GM19099 (cell line): ENCODE results near the gene UMPS.

ENCODE experiments used
- POLR2A ChIP-seq: IDR thresholded peaks from 3 replicates; pipeline ENCODE4 v1.6.1; 2011; ENCODE audit warnings: low read depth; ENCODE audit not compliant: insufficient read length; ENCODE audit errors: extremely low read depth

The UMPS gene

DNA sequence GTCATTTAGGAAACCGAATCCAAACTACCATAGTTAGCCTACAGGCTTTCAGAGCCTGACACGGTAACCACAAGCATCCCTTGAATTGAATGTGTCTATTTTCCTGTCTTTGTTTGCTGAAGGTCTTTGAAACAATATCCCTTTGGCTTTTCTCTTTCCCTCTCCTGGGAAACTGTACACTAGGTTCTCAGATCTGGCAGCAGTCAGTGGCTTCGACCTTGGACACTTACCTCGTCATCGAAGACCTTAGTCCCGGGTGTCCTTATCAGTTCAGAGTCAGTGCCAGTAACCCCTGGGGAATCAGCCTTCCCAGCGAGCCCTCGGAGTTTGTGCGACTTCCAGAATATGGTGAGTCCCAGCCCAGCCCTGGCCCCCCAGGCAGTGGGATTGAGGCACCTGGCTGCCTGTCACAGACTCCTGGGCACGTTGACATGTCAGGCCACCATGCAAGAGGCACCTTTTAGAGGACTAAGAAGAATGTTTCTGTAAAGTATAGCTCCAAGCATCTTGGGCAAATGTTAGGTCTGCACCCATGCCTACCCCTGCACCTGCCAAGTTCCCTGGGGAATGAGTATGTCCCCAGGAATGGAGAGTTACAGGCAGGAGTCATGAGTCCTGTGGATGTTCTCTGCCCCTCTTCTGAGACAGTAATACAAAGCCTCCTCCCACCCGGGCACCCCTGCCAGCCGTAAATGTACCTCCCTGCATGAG is 30.4 kb upstream of the UMPS start:
- TF ChIP-seq POLR2A = no peak

DNA sequence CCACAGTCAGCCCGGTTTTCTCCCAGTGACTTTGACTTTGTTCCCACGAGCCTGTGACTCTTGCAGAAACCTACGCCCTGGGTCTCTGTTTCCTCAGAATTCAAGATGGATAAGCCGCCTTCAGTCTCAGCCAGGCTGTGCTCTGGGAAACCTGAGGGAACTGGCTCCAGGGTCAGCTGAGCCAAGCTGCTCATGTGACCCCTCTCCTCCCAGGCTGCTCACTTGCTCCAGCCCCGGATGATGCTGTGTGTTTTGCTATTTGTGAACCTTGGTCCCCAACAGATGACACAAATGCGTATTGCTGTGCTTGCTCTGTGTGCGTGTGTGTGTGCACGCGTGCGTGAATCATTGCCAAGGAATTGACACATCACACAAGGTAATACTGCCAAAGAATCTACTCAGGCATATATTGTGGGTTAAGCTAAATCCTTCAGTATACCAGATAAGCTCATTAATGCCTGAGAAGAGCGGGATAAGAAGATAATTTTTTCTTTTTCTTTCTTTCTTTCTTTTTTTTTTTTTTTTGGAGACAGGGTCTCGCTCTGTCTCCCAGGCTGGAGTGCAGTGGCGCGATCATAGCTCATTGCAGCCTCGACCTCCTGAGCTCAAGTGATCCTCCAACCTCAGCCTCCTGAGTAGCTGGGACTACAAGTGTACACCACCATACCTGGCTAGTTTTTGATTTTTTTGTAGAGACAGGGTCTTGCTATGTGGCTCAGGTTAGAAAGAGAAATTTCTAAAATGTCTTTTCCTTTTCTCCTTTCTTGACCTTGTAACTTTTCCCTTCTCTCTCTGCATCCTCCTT is 29.2 kb upstream of the UMPS start:
- TF ChIP-seq POLR2A = no peak

DNA sequence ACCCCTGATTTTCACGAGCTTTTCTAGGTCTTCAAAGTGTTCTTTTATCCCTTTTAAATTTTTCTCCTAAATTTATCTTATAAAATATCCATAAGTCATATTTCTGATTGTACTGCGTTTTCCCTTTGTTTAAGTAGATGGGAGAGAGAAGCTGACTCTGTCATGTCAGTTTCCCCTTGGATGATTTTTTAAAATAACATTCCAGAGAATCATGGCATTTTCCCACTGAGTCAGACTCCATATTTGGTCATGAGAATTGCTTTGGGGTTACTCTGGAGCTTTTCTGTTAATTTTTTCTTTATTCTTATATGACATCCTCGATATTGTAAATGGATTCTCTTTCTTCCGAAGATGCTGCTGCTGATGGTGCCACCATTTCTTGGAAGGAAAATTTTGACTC is 28.6 kb upstream of the UMPS start:
- TF ChIP-seq POLR2A = no peak

DNA sequence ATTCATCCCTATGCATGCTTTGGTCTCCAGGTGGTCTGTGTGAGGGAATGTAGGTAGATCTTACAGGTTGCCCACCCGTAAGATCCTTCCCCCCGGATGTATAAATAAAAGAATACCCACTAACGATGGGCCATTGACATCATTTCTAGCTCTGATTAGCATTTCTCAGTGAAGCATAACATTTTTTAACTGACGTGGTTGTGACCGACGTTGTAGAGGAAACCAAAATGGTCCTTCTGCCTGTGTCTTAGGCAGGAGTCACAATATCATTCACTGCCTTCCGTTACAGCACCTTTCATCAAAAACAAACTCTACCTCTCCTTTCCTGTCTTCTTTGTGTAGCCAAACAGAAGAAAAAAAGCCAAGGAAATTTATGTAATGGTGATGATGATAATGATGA is 27.3 kb upstream of the UMPS start:
- TF ChIP-seq POLR2A = no peak

DNA sequence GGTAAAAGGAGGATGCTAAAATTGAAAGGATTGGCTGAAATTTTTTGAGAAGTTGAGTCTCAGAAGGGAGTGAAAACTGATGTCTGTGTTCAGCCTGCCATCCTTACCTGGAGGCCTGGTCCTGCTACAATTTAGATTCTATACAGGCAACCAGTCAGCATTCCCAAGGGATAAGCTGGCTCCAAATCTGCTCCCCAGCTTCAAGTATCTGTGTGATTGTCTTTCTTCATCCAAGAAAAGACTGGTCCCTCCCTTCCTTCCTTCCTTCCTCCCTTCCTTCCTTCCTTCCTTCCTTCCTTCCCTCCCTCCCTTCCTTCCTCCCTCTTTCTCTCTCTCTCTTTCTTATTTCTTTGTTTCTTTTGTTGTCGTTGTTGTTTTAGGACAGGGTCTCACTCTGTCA is 24.7 kb upstream of the UMPS start:
- TF ChIP-seq POLR2A = no peak

DNA sequence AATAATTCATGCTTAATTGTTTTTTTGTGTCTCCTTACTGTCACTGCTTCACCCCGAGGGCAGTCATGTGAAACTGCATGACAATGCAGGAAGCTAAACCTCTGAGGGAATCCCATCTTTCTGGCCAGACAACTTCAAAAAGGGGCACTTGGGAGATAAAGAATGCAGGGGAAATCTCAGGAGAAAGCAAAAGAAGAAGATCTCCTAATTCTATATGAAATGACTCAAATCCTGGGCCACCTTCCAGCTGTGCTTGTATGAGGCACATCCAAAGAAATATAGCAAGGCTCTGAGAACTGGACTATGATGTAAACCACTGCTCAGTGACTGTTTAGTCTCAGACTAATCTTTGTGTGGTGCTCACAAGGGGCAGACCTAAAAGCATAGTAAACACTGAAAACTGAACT is 22.6 kb upstream of the UMPS start:
- no peak for TF ChIP-seq POLR2A

DNA sequence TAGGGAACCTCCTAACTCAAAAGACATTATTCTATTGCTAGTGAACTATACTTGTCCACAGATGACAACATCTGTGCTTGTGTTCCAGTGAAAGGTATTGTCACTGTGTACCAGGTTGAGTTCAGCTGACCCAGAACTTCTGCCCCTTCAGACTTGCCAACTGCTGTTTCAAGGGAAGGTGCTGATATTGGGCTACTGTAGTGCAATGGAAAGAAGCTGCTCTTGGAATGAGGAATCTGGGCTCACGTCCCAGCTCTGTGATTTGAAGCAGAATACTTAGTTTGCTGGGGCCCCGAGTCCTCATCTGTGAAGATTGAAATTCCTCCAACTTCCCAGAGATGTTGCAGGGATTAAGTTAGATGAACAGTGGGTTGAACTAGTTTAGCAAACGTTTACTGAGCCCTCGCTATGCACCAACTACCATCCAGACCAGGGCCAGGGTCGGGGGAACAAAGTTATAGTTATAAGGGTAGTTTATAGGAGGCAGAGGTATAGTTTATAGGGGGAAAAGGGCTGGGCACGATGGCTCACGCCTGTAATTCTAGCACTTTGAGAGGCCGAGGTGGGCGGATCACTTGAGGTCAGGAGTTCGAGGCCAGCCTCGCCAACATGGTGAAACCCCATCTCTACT is 15.9 kb upstream of the UMPS start:
- no peak for TF ChIP-seq POLR2A

DNA sequence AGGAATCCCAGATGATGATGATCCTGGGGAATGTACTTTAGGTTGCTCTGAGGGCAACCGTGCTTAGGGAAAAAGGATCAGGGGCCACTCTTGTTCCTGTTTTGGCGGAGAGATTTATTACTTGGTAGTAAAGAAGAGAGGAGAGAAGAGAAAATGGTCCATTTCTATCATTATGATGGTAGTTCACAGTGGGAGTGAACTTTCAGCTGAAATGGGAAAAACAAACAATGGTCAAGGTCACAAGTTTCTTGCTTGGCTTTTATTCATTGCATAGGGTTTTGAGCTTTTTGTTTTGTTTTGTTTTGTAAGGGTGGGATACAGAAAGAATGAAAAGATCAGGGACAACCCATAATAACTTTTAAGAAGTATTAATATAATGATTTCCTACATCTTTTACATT is 7.7 kb upstream of the UMPS start:
- no peak for TF ChIP-seq POLR2A

DNA sequence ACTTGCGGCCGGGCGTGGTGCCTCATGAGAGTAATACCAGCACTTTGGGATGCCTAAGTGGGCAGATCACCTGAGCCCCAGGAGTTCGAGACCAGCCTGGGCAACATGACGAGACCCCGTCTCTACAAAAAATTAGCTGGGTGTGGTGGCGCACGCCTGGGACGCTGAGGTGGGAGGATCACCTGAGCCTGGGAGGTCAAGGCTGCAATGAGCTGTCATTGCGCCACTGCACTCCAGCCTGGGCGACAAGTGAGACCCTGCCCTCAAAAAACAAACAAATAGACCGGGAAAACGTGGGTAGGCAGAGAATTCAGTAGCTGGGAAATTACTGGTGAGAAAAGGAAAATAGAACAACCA is 667 bp downstream of the UMPS start:
- TF ChIP-seq POLR2A = no peak

DNA sequence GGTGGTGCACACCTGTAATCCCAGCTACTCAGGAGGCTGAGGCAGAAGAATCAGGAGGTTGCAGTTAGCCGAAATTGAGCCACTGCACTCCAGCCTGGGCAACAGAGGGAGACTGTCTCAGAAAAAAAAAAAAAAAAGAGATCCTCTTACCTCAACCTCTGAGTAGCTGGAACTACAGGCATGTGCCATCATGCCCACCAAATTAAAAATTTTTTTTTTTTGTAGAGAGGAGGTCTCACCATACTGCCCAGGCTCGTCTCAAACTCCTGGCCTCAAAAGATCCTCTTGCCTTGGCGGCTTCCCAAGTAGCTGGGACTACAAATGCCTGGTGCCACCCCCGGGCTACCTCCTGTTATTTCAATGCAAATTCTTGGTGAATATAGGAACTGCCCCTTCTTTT is 1.5 kb downstream of the UMPS start:
- TF ChIP-seq POLR2A = no peak

DNA sequence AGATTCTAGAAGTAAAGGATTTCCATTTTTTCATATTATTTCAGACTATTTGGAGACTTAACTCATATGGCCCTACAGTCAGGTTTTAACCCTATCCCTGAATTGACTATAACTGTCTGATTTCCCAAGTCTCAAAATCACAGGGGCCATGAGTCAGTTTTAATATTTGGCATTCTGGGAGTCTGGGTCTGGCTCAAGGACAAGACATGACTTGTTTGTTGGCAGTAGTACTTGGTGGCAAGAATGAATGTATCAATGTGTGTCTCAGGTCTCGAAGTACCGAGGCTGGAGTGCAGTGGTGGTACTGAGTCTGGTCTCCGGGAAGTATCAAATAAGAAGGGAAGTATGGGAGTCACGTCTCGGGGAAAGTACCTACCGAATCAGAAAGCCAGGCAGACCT is 10.8 kb downstream of the UMPS start:
- TF ChIP-seq POLR2A = no peak

DNA sequence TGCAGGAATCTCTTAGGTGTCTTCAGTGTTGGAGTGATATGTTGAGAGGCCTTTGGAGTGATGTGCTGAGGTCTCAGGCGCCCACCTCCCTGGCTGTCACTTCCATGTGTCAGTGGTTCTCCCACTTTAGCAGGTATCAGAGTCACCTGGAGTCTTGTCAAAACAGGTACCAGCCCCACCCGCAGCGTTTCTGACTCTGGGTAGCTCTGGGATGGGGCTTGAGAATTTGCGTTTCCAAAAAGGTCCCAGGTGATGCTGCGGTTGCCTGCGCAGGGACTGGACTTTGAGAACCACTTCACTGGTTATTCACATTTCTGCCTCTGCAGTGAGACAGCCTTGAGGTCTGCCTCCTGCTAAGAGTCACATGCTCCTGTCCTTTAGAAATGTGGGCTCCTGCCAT is 15.5 kb downstream of the UMPS start:
- TF ChIP-seq POLR2A = no peak

DNA sequence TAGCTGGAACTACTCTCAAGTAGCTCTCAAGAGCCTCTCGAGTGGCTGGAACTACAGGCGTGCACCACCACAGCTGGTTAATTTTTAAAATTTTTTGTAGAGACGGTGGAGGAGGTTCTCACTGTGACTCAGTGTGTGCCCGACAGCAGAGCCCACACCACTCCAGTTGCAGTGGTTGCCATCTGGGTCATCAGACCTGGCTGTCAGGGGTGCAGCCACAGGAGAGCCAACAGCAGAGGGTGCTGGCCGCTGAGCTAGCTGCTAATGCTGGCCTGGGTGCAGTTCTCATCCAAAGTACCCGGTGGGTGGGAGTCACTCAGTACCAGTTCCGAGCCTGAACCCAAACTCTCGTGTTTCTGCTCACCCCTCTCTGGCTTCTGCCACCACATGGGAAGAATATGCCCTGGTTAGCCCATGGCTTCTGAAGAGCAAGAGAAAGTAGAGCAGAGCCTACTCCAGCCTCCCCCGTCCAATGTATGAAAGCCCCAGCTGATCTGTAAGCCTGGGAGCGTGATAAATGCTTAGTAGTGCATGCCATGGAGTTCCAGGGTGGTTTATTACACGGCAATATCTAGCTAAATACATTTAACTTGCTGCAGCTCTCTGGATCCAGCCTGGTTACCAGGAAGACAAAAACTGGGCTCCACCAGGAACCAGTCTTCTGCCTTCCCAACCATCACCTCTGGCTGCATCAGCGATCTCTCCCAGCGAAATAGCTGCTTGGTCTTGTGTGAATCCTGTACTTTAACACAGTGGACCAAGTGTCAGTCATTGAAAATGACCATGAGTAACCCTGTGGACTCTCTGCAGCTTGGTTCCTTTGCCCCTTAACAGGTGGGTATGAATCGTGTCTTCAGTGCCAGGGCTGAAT is 17.1 kb downstream of the UMPS start:
- no peak for TF ChIP-seq POLR2A

DNA sequence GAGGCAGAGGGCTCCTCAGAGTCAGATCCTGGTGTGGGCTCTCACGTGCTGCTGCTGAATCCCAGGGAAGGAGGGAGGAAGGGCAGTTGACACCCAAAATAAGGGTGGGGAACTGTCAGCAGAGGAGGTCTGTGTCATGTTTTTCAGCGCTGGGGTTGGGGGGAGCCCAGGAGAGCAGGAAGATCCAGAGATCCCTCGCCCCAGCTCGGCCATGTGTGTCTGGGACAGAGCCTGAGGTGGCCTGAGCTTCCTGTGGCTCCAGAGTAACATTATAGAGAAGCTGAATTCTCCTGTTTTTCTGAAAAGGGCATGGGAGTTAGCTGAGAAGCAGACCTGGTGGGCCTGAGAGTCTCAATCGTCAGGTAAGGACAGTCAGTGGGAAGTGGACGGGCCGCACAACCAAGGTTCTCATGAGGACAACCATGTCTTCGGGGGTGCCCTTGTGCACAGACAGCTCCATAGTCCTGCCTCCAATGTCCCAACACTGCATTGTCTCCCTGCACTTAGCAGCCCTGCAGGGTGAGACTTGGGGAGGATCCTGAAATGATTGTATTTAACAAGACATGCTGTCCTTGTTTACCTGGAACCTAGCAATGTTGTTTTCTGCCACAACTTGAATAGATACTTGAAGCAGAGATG is 18.4 kb downstream of the UMPS start:
- TF ChIP-seq POLR2A = no peak

DNA sequence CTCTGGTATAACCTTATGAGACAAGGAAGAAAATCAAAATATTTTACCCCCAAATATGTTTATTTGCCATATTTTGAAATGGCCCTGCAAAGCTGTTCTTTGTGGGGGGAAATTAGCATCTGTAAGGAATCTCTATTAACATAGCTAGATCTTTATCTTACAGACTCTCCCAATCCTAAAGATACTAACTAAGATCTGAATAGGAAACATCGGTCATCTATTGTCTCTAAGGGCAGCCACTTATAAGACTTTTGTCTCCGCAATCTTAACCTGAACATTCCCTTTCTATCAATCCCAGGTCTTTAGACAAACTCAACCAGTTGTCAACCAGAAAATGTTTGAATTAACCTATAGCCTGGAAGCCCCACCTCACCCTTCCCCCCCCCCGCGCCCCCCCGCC is 21.2 kb downstream of the UMPS start:
- no peak for TF ChIP-seq POLR2A
